HepG2 (cell line): ENCODE measurements around the gene ANKRD65. TPM values are rescaled to one million over a fixed set of nuclear protein-coding genes. Genes with fewer than 3 reads are reported as not detected.
A peak's percentile ranks its signal among the peaks of the same experiment; 100 is the strongest.

Experiments
- ASH2L ChIP-seq: fragments of 300-600, 200-600 bp; sonication (generic); IDR thresholded peaks from 2 replicates; pipeline ENCODE4 v1.7.0; 2017; ENCODE audit warnings: low read depth, mild to moderate bottlenecking, moderate library complexity, mixed read lengths, low read length; ENCODE audit not compliant: insufficient read length
- ATF1 ChIP-seq: IDR thresholded peaks from 2 replicates; pipeline ENCODE4 v1.6.1; 2016; ENCODE audit warnings: mild to moderate bottlenecking, control low read depth
- ELK4 ChIP-seq: sonication (generic); formaldehyde crosslinking; IDR thresholded peaks from 2 replicates; pipeline ENCODE4 v1.9.0; 2021; ENCODE audit warnings: missing genetic modification reagents, borderline replicate concordance
- HNRNPH1 ChIP-seq: fragments of 200-400 bp; formaldehyde crosslinking; optimal IDR thresholded peaks from 2 replicates; pipeline ENCODE3; 2017; ENCODE audit warnings: mild to moderate bottlenecking, low read depth, low read length
- NAIF1 ChIP-seq: sonication (generic); formaldehyde crosslinking; IDR thresholded peaks from 2 replicates; pipeline ENCODE4 v1.5.0; 2020; ENCODE audit warnings: mild to moderate bottlenecking, missing genetic modification reagents, borderline replicate concordance
- NFAT5 ChIP-seq: sonication (generic); formaldehyde crosslinking; IDR thresholded peaks from 2 replicates; pipeline ENCODE4 v1.4.0; 2020; ENCODE audit warnings: missing genetic modification reagents
- NFYC ChIP-seq: IDR thresholded peaks from 2 replicates; pipeline ENCODE4 v1.6.1; 2016; ENCODE audit warnings: missing genetic modification reagents, missing compliant biosample characterization
- PCBP1 ChIP-seq: fragments of 200-400 bp; formaldehyde crosslinking; IDR thresholded peaks from 2 replicates; pipeline ENCODE4 v1.6.1; 2017; ENCODE audit warnings: mild to moderate bottlenecking, low read depth, low read length, borderline replicate concordance
- RAD21 ChIP-seq: fragments of 450-650 bp; formaldehyde crosslinking; IDR thresholded peaks from 2 replicates; pipeline ENCODE4 v1.5.0; 2020; ENCODE audit warnings: mild to moderate bottlenecking
- REL ChIP-seq: sonication (generic); formaldehyde crosslinking; conservative IDR thresholded peaks from 2 replicates; pipeline ENCODE4 v1.8.0; 2022; ENCODE audit warnings: mild to moderate bottlenecking, missing genetic modification reagents, moderate library complexity
- SMC3 ChIP-seq: IDR thresholded peaks from 2 replicates; pipeline ENCODE4 v1.6.1; 2011; ENCODE audit warnings: low read length, improper control_type of control experiment
- SRF ChIP-seq: IDR thresholded peaks from 2 replicates; pipeline ENCODE4 v1.6.1; 2011; ENCODE audit warnings: mild to moderate bottlenecking, low read depth, low read length, moderate library complexity
- TAF15 ChIP-seq: fragments of 200-400 bp; formaldehyde crosslinking; IDR thresholded peaks from one replicate; pipeline ENCODE4 v1.6.1; 2018; ENCODE audit warnings: mild to moderate bottlenecking, low read depth, low read length; ENCODE audit not compliant: poor library complexity, severe bottlenecking
- TBX2 ChIP-seq: sonication (generic); formaldehyde crosslinking; IDR thresholded peaks from 2 replicates; pipeline ENCODE4 v1.5.0; 2020; ENCODE audit warnings: missing genetic modification reagents, mild to moderate bottlenecking, borderline replicate concordance
- U2AF1 ChIP-seq: fragments of 200-400 bp; formaldehyde crosslinking; optimal IDR thresholded peaks from 2 replicates; pipeline ENCODE3; 2017; ENCODE audit warnings: mild to moderate bottlenecking, low read depth, low read length
- WIZ ChIP-seq: sonication (generic); formaldehyde crosslinking; IDR thresholded peaks from 2 replicates; pipeline ENCODE4 v1.5.1; 2020; ENCODE audit warnings: mild to moderate bottlenecking, missing genetic modification reagents
- ZNF430 ChIP-seq: sonication (generic); formaldehyde crosslinking; IDR thresholded peaks from 2 replicates; pipeline ENCODE4 v1.9.0; 2021; ENCODE audit warnings: mild to moderate bottlenecking, missing genetic modification reagents
- ZNF768 ChIP-seq: sonication (generic); formaldehyde crosslinking; IDR thresholded peaks from 2 replicates; pipeline ENCODE4 v1.4.0; 2020; ENCODE audit warnings: missing genetic modification reagents
- ZNF776 ChIP-seq: sonication (generic); formaldehyde crosslinking; IDR thresholded peaks from 2 replicates; pipeline ENCODE4 v1.4.0; 2020; ENCODE audit warnings: mild to moderate bottlenecking, missing genetic modification reagents
- polyA plus RNA-seq, 8 experiments: library from polyadenylated mRNA; depleted of rRNA in 3 of 8; stranded (reverse) in 7 of 8; unstranded in 1 of 8; fragments of >200 nt; fragmentation: Illumina TruSeq in 4 of 8; extraction: Trizol in 4 of 8; gene quantifications; 2 replicates each; pipeline versions ENCODE4 v1.2.1 to v1.2.3, GENCODE V29; 2011 to 2016; ENCODE audit warnings: low read depth in 4 of 8, missing spikeins in 1 of 8, mixed read lengths in 1 of 8; ENCODE audit not compliant: insufficient read depth in 1 of 8
- total RNA-seq, 5 experiments: library from RNA; depleted of rRNA; stranded (reverse); fragments of >200 nt; fragmentation: Illumina TruSeq; extraction: Trizol; gene quantifications; 2 replicates each; pipeline ENCODE4 v1.2.3, GENCODE V29; 2016; ENCODE audit warnings: low read depth in 1 of 5
- TF ChIP-seq, protein P1 (sequence below): sonication (generic); formaldehyde crosslinking; IDR thresholded peaks from 2 replicates; pipeline ENCODE4 v1.4.0; 2020; ENCODE audit warnings: missing genetic modification reagents

The ANKRD65 gene
- total and polyA plus RNA-seq, 2 of the 13 experiments (the other 11 are each of a cell fraction or from before 2014, with no cell fraction given) = 12.1 to 30.1 TPM

GRCh38 chr1:1398677-1399186, 22.3 kb downstream of the ANKRD65 start (continued):
- TF ChIP-seq ELK4 (0 out of 2 replicates have a peak, but pooled peaks have one; percentile 3), REL (CRISPR knock-in tag) (0 out of 2 replicates have a peak, but pooled peaks have one; percentile 22), ATF1 (CRISPR knock-in tag) (no peak), ZNF768 (CRISPR knock-in tag) (peak; percentile 41; the same call in 1 of the 2 replicates), HNRNPH1 (no peak), NFYC (no peak), ASH2L (peak; percentile 39), RAD21 (CRISPR knock-in tag) (peak; percentile 26; the same call in 1 of the 2 replicates), NFAT5 (CRISPR knock-in tag) (no peak), ZNF776 (CRISPR knock-in tag) (0 out of 2 replicates have a peak, but pooled peaks have one; percentile 7), SRF (no peak), WIZ (CRISPR knock-in tag) (no peak), PCBP1 (no peak), NAIF1 (CRISPR knock-in tag) (peak; percentile 10; the same call in 1 of the 2 replicates), ZNF430 (0 out of 2 replicates have a peak, but pooled peaks have one; percentile 27), TAF15 (no peak), SMC3 (no peak), U2AF1 (peak; percentile 11), TBX2 (CRISPR knock-in tag) (no peak)
- TF ChIP-seq, protein P1, sequence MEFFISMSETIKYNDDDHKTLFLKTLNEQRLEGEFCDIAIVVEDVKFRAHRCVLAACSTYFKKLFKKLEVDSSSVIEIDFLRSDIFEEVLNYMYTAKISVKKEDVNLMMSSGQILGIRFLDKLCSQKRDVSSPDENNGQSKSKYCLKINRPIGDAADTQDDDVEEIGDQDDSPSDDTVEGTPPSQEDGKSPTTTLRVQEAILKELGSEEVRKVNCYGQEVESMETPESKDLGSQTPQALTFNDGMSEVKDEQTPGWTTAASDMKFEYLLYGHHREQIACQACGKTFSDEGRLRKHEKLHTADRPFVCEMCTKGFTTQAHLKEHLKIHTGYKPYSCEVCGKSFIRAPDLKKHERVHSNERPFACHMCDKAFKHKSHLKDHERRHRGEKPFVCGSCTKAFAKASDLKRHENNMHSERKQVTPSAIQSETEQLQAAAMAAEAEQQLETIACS (CRISPR knock-in tag) = no peak
